C1 segment of cervical spinal cord (tissue), 14 donors: ENCODE results near the gene CACNA1D.

ENCODE experiments used
- DNase-seq, 14 donors: peaks; one replicate each; lab custom pipeline; 2025; lab: John Stamatoyannopoulos, UW

CACNA1D gene

GRCh38 chr3:53820756-53821580 lies 326.6 kb downstream of the CACNA1D start:
- no peak for DNase-seq

- DNase-seq = no peak
Observed at GRCh38 chr3:53821631-53822121, 327.3 kb downstream of the CACNA1D start.

- no peak for DNase-seq
Observed at GRCh38 chr3:53822331-53822741, 327.9 kb downstream of the CACNA1D start.

- DNase-seq = no peak
Observed at GRCh38 chr3:53823026-53823955, 328.9 kb downstream of the CACNA1D start.

- no peak for DNase-seq
Observed at GRCh38 chr3:53823956-53824657, 329.7 kb downstream of the CACNA1D start.

- no peak for DNase-seq
Observed at GRCh38 chr3:53824795-53825194, 330.4 kb downstream of the CACNA1D start.

- DNase-seq = no peak
Observed at GRCh38 chr3:53826048-53826447, 331.6 kb downstream of the CACNA1D start.

- no peak for DNase-seq
Observed at GRCh38 chr3:53828581-53828980, 334.2 kb downstream of the CACNA1D start.

GRCh38 chr3:53829605-53830004 lies 335.2 kb downstream of the CACNA1D start:
- DNase-seq = no peak

GRCh38 chr3:53830944-53831343 lies 336.5 kb downstream of the CACNA1D start:
- DNase-seq = no peak

GRCh38 chr3:53833053-53833645 lies 338.7 kb downstream of the CACNA1D start:
- DNase-seq = no peak

GRCh38 chr3:53833700-53834099 lies 339.3 kb downstream of the CACNA1D start:
- no peak for DNase-seq

- DNase-seq = no peak
Observed at GRCh38 chr3:53834429-53835095, 340.2 kb downstream of the CACNA1D start.

- no peak for DNase-seq
Observed at GRCh38 chr3:53835257-53835656, 340.8 kb downstream of the CACNA1D start.

GRCh38 chr3:53836084-53836872 lies 341.9 kb downstream of the CACNA1D start:
- no peak for DNase-seq

- DNase-seq = no peak
Observed at GRCh38 chr3:53837331-53837730, 342.9 kb downstream of the CACNA1D start.

GRCh38 chr3:53841296-53841695 lies 346.9 kb downstream of the CACNA1D start:
- DNase-seq = peak in 1 of 14 donors; percentile 6

- peak in 13 of 14 donors; percentile 18 to 92 (median 75) for DNase-seq
Observed at GRCh38 chr3:53842436-53843194, 348.2 kb downstream of the CACNA1D start.
